Activated naive CD4-positive, alpha-beta T cell treated with Interleukin-2 at 50 U/mL for 16 hours (primary cell): Measurements from ENCODE around the gene STAMBP.
"Not testable (repeated sequence)": the region's sequence is repeated elsewhere in the genome, so short reads cannot be mapped to it uniquely, and the experiment has no call there.

Source experiments
- DNase-seq: peaks from one replicate; pipeline ENCODE4 v3.0.0-alpha.2; 2020

STAMBP gene

DNA sequence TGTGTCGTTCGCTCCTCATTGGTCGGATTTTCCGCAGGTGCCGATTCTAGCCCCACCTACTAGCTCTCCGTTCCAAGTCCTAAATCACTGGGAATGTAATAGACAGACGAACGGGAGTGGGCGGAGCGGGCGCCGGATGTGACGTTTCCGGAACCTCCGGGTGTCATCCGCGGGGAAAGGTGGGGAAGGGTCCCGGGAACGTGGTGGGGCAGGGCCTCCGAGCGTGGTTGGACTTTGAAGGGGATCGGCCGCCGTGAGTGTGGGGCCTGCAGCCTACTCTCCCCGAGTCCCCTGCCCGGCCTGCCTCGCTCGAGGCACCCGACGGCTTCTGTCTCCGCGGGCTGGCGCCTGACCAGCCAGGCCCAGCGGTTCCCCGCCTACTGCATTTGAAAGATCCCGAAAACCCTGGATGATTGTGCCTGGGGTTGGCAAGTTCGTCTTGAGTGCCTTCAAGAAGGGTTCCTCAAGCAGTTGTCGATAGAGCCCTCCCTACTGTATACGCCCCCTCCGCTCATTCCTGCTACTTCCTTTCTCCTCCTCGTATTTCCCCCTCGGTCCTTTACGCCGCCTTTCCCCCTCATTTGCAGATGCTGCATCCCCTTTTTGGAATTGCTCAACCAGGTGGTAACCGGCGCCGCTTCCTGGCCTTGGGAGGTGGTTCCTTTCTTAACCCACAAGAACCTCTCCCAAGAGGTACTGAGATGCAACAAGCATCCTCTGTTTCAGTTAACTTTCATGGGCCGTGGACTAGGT is at the start of gene STAMBP:
Gene STAMBP, plus strand, starts transcription at position 144 of the 753 bp plus-strand sequence. CDS start 1,896 bp downstream, outside the sequence.
- DNase-seq: peak; percentile 88

DNA sequence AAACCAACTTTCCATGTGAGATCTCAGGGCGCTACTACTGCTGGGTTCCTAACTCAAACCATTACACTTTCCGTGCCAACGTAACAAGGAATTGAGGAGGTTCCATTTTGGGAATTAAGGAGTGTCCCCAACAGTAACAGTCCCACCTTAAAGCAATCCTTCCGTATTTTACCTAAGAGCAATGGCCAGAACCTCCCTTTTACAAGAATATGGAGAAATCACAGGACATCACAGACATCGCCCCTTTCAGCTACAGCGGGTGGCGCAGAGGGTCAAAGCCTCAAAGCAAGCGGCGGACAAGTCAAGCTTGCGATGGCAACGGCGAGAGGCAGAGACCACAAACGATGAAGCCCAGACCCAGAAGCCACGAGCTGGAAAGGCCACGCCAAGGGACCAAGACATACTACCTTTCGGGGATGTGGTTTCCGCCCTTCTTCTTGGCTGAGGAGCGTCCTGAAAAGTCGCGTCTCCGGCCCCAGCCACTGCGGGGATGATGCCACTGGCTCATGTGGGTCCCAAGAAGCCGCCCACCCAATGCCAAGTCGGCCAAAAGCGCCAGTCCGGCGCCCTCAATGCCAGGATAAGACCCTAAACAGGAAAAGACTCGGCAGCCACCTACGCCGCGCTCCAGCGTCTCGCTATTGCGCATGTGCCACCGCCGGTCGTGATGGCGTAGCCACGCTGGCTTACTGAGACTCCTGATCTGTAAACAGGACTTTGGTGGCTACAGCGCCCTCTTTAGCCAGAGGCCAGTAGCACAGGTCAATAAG is 49.1 kb upstream of the STAMBP start, which contains the start of gene DUSP11:
Gene DUSP11, minus strand, starts transcription at position 637 of the 770 bp plus-strand sequence. Its CDS starts 129 bp downstream, at position 508.
- DNase-seq: peak; percentile 99

DNA sequence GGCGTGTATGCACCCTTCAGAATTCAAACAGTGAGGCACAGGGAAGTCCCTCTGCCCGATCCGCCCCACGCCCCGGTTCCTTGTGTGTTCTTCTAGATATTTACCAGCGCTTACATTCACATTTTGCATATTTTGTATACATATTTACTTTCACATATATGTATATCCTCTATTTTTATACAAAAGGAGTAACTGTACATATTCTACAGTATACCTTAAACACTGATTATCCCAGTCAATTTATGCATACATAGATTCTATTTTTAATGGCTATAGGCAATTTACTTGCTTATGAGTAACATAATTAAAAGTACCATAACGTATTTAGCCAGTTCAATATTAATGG is 48.6 kb upstream of the STAMBP start:
- no peak for DNase-seq

DNA sequence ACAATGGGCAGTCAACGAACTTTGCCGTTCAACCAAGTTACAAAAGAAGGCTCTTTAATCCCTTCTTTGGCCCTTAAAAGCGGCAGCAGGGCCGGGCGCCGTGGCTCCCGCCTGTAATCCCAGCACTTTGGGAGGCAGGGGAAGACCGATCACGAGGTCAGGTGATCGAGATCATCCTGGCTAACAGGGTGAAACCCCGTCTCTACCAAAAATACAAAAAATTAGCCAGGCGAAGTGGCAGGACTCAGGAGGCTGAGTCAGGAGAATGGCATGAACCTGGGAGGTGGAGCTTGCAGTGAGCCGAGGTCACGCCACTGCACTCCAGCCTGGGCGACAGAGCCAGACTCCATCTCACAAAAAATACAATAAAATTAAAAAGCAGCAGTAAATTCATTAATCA is 45.4 kb upstream of the STAMBP start:
- DNase-seq: not testable (repeated sequence)

DNA sequence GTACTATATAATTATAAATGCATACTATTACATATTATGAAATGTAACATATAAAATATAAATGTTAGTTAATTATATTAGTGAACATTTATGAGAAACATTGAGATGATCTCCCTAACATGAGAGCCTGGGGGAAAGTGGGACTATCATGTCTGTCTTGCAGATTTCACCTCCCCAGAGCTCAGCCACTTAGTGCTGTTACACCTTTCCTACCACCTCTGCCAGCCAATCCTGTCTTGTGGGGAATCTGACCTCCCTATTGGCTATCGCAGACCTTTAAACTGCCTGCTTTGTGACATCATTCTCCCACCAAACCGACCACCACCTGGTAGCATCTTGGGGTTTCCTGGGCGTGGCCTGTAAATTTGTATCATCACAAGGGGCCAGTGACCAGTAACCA is 44.9 kb upstream of the STAMBP start, which contains the start of gene C2orf78:
Gene C2orf78, plus strand, starts transcription at position 301 of the 400 bp plus-strand sequence. CDS start 127 bp downstream, outside the sequence.
- not testable (repeated sequence) for DNase-seq

DNA sequence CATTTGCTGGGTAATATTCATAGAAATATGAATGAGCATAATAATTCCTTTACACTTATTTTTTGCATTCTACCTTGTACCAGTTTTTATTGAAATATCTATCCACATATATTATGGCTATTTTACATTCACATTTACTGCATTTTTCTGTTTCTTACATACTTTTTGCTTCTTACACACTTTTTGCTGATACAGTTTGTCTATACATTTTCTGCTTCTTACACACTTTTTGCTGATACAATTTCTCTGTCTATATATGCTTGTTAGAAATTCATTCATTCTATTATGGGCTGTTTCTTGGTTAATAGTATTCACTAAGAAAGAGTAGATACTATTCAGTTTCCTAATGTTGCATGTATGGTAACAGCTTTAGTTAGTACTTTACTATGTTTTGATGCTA is 16.9 kb upstream of the STAMBP start:
- no peak for DNase-seq

DNA sequence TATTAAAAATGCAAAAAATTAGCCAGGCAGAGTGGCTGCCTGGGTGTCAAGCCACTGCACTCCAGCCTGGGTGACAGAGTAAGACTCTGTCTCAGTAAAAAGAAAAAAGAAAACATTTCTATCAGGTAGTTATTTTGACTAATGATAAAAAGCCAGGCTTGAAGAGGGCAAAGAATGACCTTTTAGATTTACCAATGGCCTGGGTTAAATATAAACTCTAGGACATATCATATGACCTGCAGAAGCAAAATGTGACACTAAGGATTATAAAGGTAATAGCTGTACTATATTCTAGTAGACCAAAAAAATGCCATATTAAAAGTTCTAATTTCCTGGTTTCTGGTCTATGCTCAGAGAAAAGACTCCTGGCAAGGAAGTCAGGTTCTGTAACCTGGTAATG is 16.1 kb upstream of the STAMBP start:
- DNase-seq: no peak

DNA sequence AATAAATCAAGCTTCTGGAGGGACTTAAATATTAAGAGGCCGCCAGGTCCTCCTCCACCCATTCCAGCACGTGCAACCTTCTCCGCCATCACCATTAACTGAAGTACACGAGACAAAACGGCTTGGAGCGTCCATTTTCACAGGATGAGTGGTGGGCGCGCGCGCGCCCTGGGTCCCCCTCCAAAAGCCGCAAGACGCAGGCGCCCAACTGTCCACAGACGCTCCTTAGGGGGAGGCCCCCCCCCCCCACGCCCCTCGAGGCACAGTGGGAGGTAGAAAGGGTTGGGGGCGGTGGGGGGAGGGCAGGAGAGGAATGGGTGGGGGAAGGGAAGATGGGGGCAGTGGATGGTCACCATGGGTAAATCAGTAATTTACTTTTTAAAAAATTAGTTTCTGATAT is 10.5 kb upstream of the STAMBP start:
- DNase-seq: no peak

DNA sequence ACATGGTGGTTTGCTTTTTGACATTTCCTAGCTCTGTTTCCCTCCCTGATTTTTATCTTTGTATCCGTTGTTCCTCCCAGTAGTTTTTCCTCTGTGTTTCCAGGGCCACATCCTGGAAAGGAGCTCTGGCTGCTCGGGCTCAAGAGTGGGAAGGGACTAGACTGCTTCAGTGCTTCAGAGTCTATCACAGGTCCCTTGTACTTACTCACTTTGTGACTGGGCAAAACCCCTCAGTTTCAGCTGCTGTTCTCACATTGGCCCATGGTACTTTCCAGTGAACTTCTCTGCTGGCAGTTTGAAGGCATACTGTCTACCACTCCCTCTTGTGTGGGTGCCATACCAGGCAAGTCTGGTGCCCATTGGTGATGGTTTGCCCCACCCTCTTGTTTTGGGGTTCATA is 7.5 kb upstream of the STAMBP start:
- DNase-seq: peak; percentile 11

DNA sequence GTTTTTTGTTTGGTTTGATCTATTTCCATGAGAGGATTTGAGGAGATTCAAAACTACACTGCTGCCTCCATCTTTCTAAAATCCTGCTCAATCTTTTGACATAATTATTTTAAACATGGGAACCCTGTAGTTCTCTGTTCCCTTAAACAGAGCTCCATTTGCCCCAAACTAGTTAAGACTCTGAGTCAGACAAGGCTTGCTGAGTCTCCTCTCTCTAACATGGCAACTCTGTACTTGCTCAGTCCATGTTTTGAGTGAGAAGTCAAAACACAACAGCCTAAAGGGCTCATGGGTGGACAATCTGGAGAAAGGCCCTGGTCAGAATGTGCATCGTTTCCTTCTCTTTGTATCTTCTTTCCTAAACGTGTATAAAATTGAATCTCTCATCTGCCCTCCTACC is 7.1 kb upstream of the STAMBP start:
- DNase-seq: no peak

DNA sequence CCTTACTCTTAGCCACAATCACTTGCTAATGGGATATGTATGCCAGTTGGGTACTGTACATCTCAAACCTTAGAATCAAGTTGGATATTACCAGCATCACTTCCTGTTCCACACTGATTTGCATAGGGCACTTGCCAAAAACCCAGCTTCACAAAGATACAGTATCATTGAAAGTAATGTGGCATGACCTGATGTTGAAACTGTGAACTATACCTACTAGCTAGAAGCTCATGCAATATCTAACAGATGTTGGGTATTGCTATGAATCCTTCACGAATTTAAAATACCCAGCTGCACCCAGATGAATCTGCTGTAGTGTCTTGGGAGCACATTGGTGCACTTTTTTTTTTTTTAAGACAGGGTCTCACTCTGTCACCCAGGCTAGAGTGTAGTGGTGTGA is 6.5 kb upstream of the STAMBP start:
- DNase-seq: no peak

DNA sequence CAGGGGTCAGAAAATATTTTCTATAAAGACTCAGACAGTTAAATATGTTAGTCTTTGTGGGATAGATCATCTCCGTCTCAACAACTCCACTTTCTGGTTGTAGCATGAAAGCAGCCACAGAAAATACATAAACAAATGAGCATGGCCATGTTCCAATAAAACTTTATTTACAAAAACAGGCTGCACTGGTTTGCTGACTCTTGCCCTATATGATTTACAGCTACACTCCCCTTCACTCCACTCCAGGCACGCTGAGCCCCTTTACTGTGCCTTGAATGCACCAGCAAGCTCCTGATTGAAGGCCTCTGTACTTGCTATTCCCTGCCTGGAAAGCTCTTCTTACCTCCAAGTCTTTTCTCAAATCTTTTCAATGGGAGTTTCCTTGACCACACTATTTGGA is 5.8 kb upstream of the STAMBP start:
- no peak for DNase-seq

DNA sequence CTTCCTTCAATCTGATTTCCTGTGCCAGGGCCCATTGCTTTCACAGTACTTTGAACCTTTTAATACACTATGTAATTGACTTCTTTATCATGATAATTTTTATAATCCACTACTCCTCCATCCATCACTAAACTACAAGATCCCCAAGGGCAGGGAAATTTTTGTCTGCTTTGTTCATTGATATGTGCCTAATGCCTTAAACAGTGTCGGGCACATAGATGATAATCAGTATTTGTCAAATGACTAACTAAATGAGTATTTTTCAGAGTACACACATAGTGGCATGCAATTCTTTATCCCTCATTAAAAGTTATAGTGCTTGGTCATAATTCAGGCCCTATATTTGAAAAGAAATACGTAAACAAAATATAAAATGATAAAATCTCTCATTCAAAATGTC is 5.3 kb upstream of the STAMBP start:
- DNase-seq: no peak

DNA sequence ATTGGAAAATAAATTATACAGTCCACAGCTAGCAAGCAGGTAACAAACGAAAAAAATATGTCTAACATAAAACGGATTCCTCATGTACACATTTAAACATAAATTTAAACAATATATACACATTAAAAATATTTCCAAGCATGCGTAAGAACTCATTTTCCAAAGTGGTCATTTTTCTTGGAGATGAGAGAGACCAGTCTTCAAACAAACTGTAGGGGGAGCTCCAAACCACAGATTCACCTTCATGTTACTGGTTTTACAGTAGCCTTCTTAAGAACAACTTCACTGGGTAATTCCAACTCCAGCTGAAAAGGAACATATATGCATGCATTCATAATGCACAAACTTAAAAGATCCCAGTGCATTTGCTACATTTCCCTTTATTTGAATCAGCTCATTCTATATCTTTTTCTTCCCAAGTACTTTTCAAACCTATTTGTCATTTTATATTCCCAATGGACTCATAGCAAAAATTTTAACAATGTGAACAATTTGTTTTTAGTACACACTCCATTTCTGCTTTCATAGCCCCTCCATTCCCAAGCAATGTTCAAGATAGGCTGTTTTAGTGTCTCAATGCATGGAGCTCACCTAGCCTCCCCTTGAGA is 4.7 kb upstream of the STAMBP start:
- DNase-seq: no peak

DNA sequence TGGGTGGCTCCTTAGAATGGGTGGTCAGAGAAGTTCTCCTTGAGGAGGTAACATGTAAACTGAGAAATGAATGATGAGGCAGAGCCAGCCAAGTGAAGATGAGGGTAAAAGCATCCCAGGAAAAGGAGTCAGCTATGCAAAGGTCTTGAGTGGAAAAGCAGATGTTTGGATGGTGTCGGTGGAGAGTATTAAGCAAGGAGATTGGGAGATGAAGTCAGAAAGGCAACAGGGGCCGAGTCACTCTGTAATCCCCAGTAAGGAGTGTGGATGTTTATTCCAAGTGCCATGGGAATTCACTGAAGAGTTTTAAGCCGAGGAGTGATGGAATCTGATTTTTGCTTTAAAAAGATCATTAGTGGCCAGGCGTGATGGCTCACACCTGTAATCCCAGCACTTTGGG is 3.4 kb upstream of the STAMBP start:
- no peak for DNase-seq

DNA sequence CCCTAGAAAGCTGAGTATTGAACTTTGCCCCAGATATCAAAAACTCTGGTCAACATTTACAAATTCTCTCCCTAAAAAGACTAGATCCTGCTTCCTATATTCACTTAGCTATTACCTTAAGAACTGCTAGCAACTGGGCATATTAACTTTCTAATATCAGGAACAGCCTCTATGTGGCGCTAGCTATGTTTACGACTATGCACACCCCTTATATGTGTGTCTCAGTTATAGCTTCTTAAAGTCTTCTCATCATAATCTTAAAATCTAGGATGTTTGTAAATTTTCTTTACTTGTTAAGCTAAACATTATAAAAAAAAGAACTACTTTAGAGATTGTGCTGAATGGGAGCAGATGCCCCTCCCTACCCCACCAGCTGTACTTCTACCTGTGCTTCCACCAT is 1.7 kb upstream of the STAMBP start:
- DNase-seq: no peak

DNA sequence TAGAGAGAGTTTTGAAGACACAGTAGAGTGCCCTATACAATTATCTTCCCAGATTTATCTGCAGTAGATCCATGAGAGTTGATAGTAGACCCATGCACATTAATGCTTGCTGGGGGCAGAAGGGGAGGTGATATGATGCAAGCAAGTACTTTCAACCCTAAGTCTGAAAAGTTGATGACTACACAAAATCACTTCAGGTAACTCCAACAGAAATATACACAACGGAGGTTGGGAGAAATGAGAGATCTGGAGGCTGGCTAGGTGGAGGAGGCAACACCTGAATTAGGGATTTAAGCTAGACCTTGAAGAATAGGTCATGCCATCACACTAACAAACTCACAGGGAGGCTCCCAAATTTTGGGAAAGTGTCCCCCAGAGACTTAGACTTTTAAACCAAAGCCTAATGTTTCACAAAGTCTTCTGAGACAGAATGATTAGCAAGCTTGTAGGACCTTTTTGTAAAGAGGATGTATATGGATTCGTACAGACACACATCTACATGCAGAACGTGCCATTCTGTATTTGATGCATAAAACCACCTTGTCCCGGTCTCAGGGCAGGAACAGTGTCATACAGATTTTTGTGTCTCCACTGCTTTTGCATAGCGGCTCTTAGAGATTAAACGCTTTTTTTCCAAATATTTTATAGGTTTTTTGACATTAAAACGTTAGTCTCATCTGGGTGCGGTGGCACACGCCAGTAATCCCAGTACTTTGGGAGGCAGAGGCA is 937 bp upstream of the STAMBP start:
- no peak for DNase-seq

DNA sequence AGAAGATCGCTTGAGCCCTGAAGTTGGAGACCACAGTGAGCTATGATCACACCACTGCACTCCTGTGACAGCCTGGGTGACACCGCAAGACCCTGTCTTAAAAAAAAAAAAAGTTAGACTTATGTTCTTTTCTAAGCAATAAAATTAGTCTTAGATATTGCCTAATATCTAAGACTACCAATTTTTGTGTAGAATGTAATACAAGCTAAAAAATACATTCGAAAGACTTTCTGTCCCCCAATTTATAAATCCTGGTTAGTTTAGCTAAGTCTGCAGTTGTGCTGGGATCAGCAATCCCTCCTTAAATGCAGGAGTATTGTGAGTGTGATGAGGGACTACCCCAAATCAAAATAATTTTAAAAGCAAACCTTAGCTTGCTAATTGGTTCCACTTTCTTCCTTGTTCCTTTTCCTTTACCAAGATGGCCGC is 358 bp upstream of the STAMBP start:
- no peak for DNase-seq

DNA sequence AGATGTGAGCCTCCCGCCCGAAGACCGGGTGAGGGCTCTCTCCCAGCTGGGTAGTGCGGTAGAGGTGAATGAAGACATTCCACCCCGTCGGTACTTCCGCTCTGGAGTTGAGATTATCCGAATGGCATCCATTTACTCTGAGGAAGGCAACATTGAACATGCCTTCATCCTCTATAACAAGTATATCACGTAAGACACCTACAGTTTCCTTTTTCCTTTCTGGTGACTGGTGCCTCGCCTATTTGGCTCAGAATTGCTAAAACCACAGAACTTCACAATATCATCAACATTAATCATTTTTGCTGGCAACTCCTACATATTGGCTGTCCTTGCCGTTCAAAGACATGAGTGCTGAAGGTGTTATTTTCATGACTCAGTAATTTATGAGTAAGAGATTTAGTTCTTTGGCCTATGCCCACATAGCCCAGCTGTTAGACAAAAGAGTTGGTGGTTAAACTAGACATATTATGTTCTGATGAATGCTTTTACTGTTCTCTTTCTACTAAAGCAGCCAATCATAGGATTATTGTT is 2.2 kb downstream of the STAMBP start:
- DNase-seq: peak; percentile 37

DNA sequence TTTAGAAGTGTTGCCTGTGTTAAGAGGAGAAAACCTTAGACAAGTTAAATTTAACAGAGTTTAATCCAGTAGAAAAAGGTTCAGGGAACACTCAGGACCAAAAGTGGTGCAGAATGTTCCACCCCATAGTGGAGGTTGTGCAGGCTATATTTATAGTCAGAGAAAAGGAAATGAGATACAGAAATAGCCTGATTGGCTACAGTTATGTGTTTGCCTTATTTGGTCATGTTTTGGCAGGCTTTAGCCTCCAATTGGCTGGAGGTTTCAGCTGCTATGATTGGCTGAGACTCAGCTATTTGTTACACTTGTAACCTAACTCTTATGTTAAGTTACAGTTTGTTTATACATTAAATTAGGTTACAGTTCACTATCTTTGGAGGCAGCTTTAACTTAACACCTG is 4.2 kb downstream of the STAMBP start:
- DNase-seq: no peak

DNA sequence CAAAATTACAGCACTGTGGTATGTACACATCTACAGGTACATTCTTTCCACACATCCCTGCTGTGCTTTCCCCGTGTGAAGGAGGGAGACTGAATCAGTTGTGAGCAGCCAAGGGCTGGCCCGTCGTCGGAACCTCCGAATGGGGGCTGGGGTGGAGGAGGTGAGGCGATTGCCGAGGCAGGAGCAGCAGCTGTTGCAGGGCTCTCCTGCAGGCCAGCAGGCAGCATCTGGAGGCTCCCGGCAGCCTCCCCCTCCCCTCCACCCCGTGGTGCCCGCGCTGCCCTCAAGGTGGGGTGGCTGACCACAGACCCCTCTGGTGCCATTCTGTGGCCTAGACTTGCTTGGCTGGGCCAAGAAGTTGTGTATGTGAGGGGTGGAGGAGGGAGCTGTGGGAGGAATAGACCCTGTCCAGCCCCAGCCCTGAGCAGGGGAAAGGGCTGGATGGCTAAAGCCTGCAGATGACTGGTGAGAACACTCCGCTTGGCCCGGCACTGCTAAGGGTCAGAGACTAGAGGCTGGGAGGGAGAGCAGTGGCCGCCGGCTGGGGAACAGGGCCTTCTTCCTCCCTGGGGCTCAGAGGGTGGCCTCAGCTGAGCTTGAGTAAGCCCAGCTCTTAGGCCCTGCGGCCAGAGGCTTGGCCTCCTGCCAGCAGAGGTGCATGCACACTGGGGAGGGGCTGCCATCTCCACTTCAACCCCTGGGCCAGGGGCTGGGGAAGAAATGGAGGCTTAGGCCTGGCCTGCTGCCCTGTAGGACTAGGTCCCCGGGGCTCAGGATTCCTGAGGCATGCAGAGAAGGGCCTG is 7.6 kb downstream of the STAMBP start:
- no peak for DNase-seq
